GM19043 (cell line): ENCODE measurements around the gene MRGPRG.

ENCODE experiments used
- ATAC-seq: cut with Tn5 transposase; IDR thresholded peaks from one replicate; pipeline ENCODE4 v1.9.1; 2021; ENCODE audit warnings: low read depth; ENCODE audit not compliant: unreplicated experiment

The MRGPRG gene

GRCh38 chr11:3225826-3226750 lies 7.5 kb upstream of the MRGPRG start:
- no peak for ATAC-seq

- no peak for ATAC-seq
Observed at GRCh38 chr11:3225159-3225758, 6.6 kb upstream of the MRGPRG start.

- ATAC-seq = no peak
Observed at GRCh38 chr11:3224401-3225057, 5.9 kb upstream of the MRGPRG start.

GRCh38 chr11:3223932-3224381 lies 5.3 kb upstream of the MRGPRG start:
- no peak for ATAC-seq

GRCh38 chr11:3222941-3223915 lies 4.6 kb upstream of the MRGPRG start:
- ATAC-seq = no peak

GRCh38 chr11:3222003-3222855 lies 3.6 kb upstream of the MRGPRG start:
- no peak for ATAC-seq

- ATAC-seq = no peak
Observed at GRCh38 chr11:3221408-3222002, 2.9 kb upstream of the MRGPRG start.

- ATAC-seq = no peak
Observed at GRCh38 chr11:3220521-3221407, 2.2 kb upstream of the MRGPRG start.

- ATAC-seq = no peak
Observed at GRCh38 chr11:3220101-3220500, 1.5 kb upstream of the MRGPRG start.

- ATAC-seq = no peak
Observed at GRCh38 chr11:3219281-3219892, 774 bp upstream of the MRGPRG start.

- ATAC-seq = no peak
Observed at GRCh38 chr11:3217818-3218482, 663 bp downstream of the MRGPRG start.

GRCh38 chr11:3216027-3216525 lies 2.5 kb downstream of the MRGPRG start:
- no peak for ATAC-seq

GRCh38 chr11:3215346-3216026 lies 3.1 kb downstream of the MRGPRG start:
- ATAC-seq = no peak

- ATAC-seq = no peak
Observed at GRCh38 chr11:3214420-3214699, 4.3 kb downstream of the MRGPRG start.

- no peak for ATAC-seq
Observed at GRCh38 chr11:3213659-3214419, 4.8 kb downstream of the MRGPRG start.

- no peak for ATAC-seq
Observed at GRCh38 chr11:3208272-3208671, 10.3 kb downstream of the MRGPRG start.
